Measurements from ENCODE around the gene SSX2IP.

SSX2IP gene

DNA sequence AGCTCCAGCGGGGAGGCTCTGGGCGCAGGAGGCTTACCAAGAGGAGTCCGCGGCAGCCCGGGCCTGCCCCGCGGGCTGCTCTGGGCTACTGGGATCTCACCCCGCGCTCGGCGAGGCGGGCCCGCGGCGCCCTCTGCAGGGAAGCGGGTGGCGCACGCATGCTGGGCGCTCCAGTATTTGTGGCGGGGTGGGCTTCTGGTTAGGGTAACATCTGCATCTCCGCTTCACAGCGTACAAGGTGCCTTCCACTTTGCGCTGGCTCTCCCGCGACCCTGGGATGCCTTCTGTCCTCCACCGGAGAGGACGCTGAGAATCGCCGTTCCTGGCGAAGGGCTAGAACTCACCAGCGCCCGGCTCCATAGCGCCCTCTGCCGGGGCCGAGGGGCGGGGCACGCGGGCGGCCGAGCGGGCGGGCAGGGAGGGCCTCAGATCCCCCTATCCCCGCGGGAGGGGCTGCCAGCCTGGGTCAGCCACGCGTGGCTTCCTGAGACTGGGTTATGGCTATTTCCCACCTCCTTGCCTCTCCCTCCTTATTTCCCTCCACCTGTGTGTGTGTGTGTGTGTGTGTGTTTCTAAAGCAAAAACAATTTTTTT lies 69.4 kb downstream of the SSX2IP start (continued):
- TF ChIP-seq SALL2 (tag by site-specific recombination; IDR thresholded peaks at IDR 0.05; ENCODE audit: borderline replicate concordance), result no peak

DNA sequence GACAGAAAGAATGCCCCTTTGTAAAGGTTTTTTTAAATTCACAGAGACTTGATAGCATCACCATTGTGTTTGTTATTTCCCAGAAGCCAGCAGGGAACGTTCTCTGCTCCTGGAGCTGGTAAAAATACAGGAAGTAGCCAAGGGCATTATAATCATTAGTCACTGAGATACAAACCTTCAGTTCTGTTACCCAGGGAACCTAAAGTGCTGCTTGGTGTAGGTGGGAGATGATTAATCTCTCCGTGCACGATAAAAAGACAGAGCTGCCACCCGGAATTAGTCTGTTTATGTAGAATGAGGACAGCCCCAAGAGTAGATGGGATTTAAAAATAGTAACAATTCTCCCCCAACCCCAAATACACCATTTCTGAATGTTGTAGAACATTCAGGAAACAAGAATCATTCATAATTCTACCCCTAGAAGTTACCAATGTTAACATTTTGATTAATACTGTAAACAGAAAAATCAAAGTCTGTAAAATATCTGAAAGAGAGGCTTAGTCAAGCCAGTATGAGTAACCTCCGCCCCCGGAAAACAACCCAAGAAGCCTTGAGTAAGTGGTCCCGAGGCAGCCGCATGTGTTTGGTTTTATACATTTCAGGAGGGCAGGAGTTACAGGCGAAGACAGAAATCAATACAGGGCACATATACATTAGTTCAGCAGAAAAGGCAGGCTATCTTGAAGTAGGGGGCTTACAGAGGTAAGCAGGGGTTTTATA lies 70.7 kb downstream of the SSX2IP start:
- TF ChIP-seq SP7 (tag by site-specific recombination; IDR thresholded peaks at IDR 0.05) (0 out of 2 replicates have a peak, but pooled peaks have one; percentile 26), ZXDB (tag by site-specific recombination; IDR thresholded peaks at IDR 0.05) (no peak), ZFHX2 (tag by site-specific recombination; conservative IDR thresholded peaks at IDR 0.05) (peak; percentile 53), ZEB2 (tag by site-specific recombination; IDR thresholded peaks at IDR 0.05) (no peak), ZNF146 (tag by site-specific recombination; IDR thresholded peaks at IDR 0.05) (no peak), GLIS2 (tag by site-specific recombination; IDR thresholded peaks at IDR 0.05) (no peak), ZNF585B (tag by site-specific recombination; IDR thresholded peaks at IDR 0.05) (no peak), IKZF3 (tag by site-specific recombination; IDR thresholded peaks at IDR 0.05) (no peak), ZBTB7A (tag by site-specific recombination; IDR thresholded peaks at IDR 0.05; ENCODE audit: low read depth) (no peak), ZFP3 (tag by site-specific recombination; IDR thresholded peaks at IDR 0.05; ENCODE audit: low read depth) (no peak), ZBTB17 (tag by site-specific recombination; IDR thresholded peaks at IDR 0.05) (no peak), ZNF514 (tag by site-specific recombination; IDR thresholded peaks at IDR 0.05) (no peak), WT1 (tag by site-specific recombination; IDR thresholded peaks at IDR 0.05) (no peak), ZNF791 (tag by site-specific recombination; IDR thresholded peaks at IDR 0.05) (no peak), KLF1 (tag by site-specific recombination; IDR thresholded peaks at IDR 0.05) (no peak), TSHZ1 (tag by site-specific recombination; IDR thresholded peaks at IDR 0.05; ENCODE audit: borderline replicate concordance) (no peak), ZNF837 (tag by site-specific recombination; IDR thresholded peaks at IDR 0.05) (no peak), ZNF366 (tag by site-specific recombination; conservative IDR thresholded peaks at IDR 0.05) (no peak), ZFP41 (tag by site-specific recombination; IDR thresholded peaks at IDR 0.05; ENCODE audit: borderline replicate concordance) (no peak), ZNF571 (tag by site-specific recombination; IDR thresholded peaks at IDR 0.05) (no peak), ZNF677 (tag by site-specific recombination; IDR thresholded peaks at IDR 0.05) (no peak), ZNF2 (tag by site-specific recombination; IDR thresholded peaks at IDR 0.05) (no peak), ZNF629 (tag by site-specific recombination; IDR thresholded peaks at IDR 0.05) (no peak), SP2 (tag by site-specific recombination; IDR thresholded peaks at IDR 0.05) (0 out of 2 replicates have a peak, but pooled peaks have one; percentile 10)
- TF ChIP-seq, protein P1, sequence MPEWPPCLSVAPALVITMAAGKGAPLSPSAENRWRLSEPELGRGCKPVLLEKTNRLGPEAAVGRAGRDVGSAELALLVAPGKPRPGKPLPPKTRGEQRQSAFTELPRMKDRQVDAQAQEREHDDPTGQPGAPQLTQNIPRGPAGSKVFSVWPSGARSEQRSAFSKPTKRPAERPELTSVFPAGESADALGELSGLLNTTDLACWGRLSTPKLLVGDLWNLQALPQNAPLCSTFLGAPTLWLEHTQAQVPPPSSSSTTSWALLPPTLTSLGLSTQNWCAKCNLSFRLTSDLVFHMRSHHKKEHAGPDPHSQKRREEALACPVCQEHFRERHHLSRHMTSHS (tag by site-specific recombination; IDR thresholded peaks at IDR 0.05), result no peak
- H3K9me3 ChIP-seq (ENCODE audit: control insufficient read depth, insufficient read depth, low read depth, low read length), result no peaks in the 10 kb centered on the region
- ChIA-PET POLR2A (no interaction called here), CTCF (interaction anchor here (0.6 to 2.0 kb wide), 15 partner anchors 8 to 673 kb away, joined by 3 to 14 read pairs (median 3); no protein-coding TSS in a partner anchor)
- peaks cover 0 to 3% of the 10 kb centered on the region in 2 experiments; a peak in 1 of 3 replicates for H3K36me3 ChIP-seq (ENCODE audit: control insufficient read depth in 2 of 2, insufficient read depth in 1 of 2, low read length in 2 of 2)
- H3K4me1 ChIP-seq (ENCODE audit: control insufficient read depth, insufficient read depth, low read length), result peaks cover 2% of the 10 kb centered on the region; the same call in 1 of the 2 replicates
- H3K4me3 ChIP-seq (ENCODE audit: low read depth, low read length), result no peak overlapping the region
- H3K27ac ChIP-seq (ENCODE audit: extremely low read depth, low read depth, low read length), result no peak overlapping the region
